Sigmoid colon (tissue), 7 donors: ENCODE measurements around the gene C20orf173. TPM values are rescaled to one million over a fixed set of nuclear protein-coding genes. Genes with fewer than 3 reads are reported as not detected.
"Not testable (repeated sequence)": the region's sequence is repeated elsewhere in the genome, so short reads cannot be mapped to it uniquely, and the experiment has no call there.

Experiments used
- DNase-seq: peaks from one replicate; pipeline ENCODE4 v3.0.0-alpha.2; 2019
- H3K27ac ChIP-seq, 4 donors: fragments of 200-600 bp; sonication (generic); one replicate each; pipeline ENCODE4 v1.5.1; 2016 to 2019; ENCODE audit warnings: mild to moderate bottlenecking in 1 of 4
- H3K27me3 ChIP-seq, 3 donors: fragments of 200-600 bp; sonication (generic); one replicate each; pipeline ENCODE4 v1.5.1; 2019; ENCODE audit warnings: mild to moderate bottlenecking in 1 of 3
- H3K36me3 ChIP-seq, 4 donors: fragments of 200-600 bp; sonication (generic); one replicate each; pipeline ENCODE4 v1.5.1; 2016 to 2019
- H3K4me1 ChIP-seq, 4 donors: fragments of 200-600 bp; sonication (generic); one replicate each; pipeline ENCODE4 v1.5.1; 2017 to 2019
- H3K4me3 ChIP-seq, 4 donors: fragments of 200-600 bp; sonication (generic); one replicate each; pipeline ENCODE4 v1.5.1; 2017 to 2019; ENCODE audit warnings: mild to moderate bottlenecking in 2 of 4, moderate library complexity in 1 of 4
- H3K9me3 ChIP-seq, 4 donors: fragments of 200-600 bp in 3 of 4; sonication (generic) in 3 of 4; one replicate each; pipeline versions ENCODE4 v1.5.1 to v1.6.1; 2013 to 2019
- EP300 ChIP-seq, 4 donors: sonication (generic); formaldehyde crosslinking; IDR thresholded peaks; one replicate each; pipeline ENCODE4 v1.6.1; 2017; ENCODE audit warnings: antibody characterized with exemption in 4 of 4
- POLR2A ChIP-seq, 2 donors: fragments of 450-650 bp; IDR thresholded peaks; one replicate each; pipeline ENCODE4 v1.6.1; 2016; ENCODE audit warnings: antibody characterized with exemption in 2 of 2, mild to moderate bottlenecking in 2 of 2, moderate library complexity in 2 of 2
- POLR2AphosphoS5 ChIP-seq, 4 donors: sonication (generic); formaldehyde crosslinking; IDR thresholded peaks; one replicate each; pipeline ENCODE4 v1.6.1; 2017; ENCODE audit warnings: antibody characterized with exemption in 4 of 4
- WGBS, 2 donors: extraction: QIAGEN DNeasy Blood & Tissue Kit; methylation state at CpG; one replicate each; pipeline ENCODE4 v1.1.7; 2013; 5-methylcytosine and 5-hydroxymethylcytosine counted together
- intact Hi-C: fragments of 100-400 bp; cut with DNase I; formaldehyde crosslinking; loops from one replicate; pipeline ENCODE4 v1.15.1; 2023
- polyA plus RNA-seq, 3 donors: library from polyadenylated mRNA; stranded (reverse); fragments of 200-250 nt; gene quantifications; one replicate each; pipeline ENCODE4 v1.2.3, GENCODE V29; 2013
- total RNA-seq, 4 donors: library from RNA; depleted of rRNA; stranded (reverse); fragments of >200 nt; gene quantifications; one replicate each; pipeline ENCODE4 v1.1.0, GENCODE V29; 2016
- TF ChIP-seq, protein P1 (sequence below), 4 experiments: fragments of 450-650 bp in 3 of 4; fragments of 200-600 bp in 1 of 4; IDR thresholded peaks; one replicate each; pipeline ENCODE4 v1.5.1; 2016 to 2019; ENCODE audit warnings: antibody characterized with exemption in 4 of 4, mild to moderate bottlenecking in 3 of 4, moderate library complexity in 2 of 4
- donor health status: healthy with polysubstance abuse.
- donor health status: Bipolar disorder and iron deficiency.
- donor health status: healthy.

The C20orf173 gene
- total and polyA plus RNA-seq, 7 donors = not detected

- 90% methylated on average over 12 of the region's 12 CpGs for WGBS, 2 donors
- no peaks in the 10 kb centered on the region for H3K27me3 ChIP-seq
- intact Hi-C loops = no loop called here
- no peaks in the 10 kb centered on the region for H3K9me3 ChIP-seq
- H3K4me1 ChIP-seq = no peaks in the 10 kb centered on the region
- H3K4me3 ChIP-seq = no peak overlapping the region
- H3K36me3 ChIP-seq = no peaks in the 10 kb centered on the region
- no peak for DNase-seq
- H3K27ac ChIP-seq = no peak overlapping the region
- TF ChIP-seq EP300 (IDR thresholded peaks at IDR 0.05) (no peak), POLR2AphosphoS5 (IDR thresholded peaks at IDR 0.05) (no peak), POLR2A (IDR thresholded peaks at IDR 0.05) (no peak)
- TF ChIP-seq, protein P1, sequence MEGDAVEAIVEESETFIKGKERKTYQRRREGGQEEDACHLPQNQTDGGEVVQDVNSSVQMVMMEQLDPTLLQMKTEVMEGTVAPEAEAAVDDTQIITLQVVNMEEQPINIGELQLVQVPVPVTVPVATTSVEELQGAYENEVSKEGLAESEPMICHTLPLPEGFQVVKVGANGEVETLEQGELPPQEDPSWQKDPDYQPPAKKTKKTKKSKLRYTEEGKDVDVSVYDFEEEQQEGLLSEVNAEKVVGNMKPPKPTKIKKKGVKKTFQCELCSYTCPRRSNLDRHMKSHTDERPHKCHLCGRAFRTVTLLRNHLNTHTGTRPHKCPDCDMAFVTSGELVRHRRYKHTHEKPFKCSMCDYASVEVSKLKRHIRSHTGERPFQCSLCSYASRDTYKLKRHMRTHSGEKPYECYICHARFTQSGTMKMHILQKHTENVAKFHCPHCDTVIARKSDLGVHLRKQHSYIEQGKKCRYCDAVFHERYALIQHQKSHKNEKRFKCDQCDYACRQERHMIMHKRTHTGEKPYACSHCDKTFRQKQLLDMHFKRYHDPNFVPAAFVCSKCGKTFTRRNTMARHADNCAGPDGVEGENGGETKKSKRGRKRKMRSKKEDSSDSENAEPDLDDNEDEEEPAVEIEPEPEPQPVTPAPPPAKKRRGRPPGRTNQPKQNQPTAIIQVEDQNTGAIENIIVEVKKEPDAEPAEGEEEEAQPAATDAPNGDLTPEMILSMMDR (IDR thresholded peaks at IDR 0.05) = no peak
These were observed 2.2 kb downstream of the C20orf173 start for GRCh38 chr20:35527122-35527769.

DNA sequence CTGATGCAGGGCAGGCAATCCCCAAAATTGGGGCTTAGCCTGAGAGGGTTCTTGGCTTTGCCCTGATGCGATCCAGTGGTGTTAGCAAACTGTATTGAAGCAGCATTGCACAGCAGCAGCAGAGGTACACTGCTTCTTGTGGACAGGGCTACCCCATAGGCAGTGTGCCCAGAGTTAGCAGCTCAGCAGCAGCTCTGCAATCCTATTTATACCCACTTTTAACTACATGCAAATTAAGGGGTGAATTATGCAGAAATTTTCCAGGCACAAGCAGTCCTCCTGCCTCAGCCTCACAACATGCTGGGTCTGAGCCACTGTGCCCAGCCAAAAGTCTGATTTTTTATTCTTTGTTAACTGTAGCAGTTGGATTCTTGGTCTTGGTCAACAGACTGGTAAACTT is 3.8 kb downstream of the C20orf173 start:
- H3K36me3 ChIP-seq = no peaks in the 10 kb centered on the region
- DNase-seq = no peak

GRCh38 chr20:35523298-35523888 is 6.1 kb downstream of the C20orf173 start:
- no peak for DNase-seq
- H3K36me3 ChIP-seq = no peaks in the 10 kb centered on the region
- intact Hi-C loops = no loop called here
- H3K4me1 ChIP-seq = no peaks in the 10 kb centered on the region
- H3K4me3 ChIP-seq = no peak overlapping the region
- no peaks in the 10 kb centered on the region for H3K27me3 ChIP-seq
- no peaks in the 10 kb centered on the region for H3K9me3 ChIP-seq
- WGBS, 2 donors = 74 to 79% methylated on average over 6 of the region's 6 CpGs
- TF ChIP-seq EP300 (IDR thresholded peaks at IDR 0.05) = no peak
- H3K27ac ChIP-seq = no peak overlapping the region

More for the DNA sequence above, 3.8 kb downstream of the C20orf173 start:
- TF ChIP-seq, protein P1 (IDR thresholded peaks at IDR 0.05) = no peak
- no peak for TF ChIP-seq POLR2A (IDR thresholded peaks at IDR 0.05)
- TF ChIP-seq EP300 (IDR thresholded peaks at IDR 0.05) = no peak
- TF ChIP-seq POLR2AphosphoS5 (IDR thresholded peaks at IDR 0.05) = no peak
- Histone ChIP-seq H3K4me1 (no peaks in the 10 kb centered on the region), H3K4me3 (no peak overlapping the region), H3K9me3 (no peaks in the 10 kb centered on the region), H3K27ac (no peak overlapping the region), H3K27me3 (no peaks in the 10 kb centered on the region)
- WGBS, 2 donors = 95 to 96% methylated on average over 1 of the region's 1 CpG
- intact Hi-C loops = no loop called here

DNA sequence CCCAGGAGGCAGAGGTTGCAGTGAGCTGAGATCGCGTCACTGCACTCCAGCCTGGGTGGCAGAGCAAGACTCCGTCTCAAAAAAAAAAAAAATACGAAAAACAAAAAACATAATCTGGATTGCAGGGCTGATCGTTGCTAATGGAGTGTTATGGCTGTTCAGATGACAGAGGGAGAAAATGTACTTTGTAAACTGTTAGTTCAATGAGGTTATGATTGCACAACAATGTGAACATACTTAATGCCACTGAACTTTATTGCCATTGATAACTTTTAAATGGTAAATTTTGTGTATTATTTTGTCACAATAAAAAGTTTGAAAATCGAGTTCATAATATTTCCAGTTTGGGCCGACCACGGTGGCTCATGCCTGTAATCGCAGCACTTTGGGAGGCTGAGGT is 10.5 kb downstream of the C20orf173 start:
- Histone ChIP-seq H3K4me3 (no peak overlapping the region), H3K27ac (no peak overlapping the region), H3K9me3 (no peaks in the 10 kb centered on the region), H3K4me1 (peaks cover 0 to 9% (median 0%) of the 10 kb centered on the region in 4 donors), H3K27me3 (no peaks in the 10 kb centered on the region), H3K36me3 (no peaks in the 10 kb centered on the region)
- DNase-seq = no peak
- 90 to 91% methylated on average over 9 of the region's 9 CpGs for WGBS, 2 donors
- TF ChIP-seq POLR2AphosphoS5 (IDR thresholded peaks at IDR 0.05) (no peak), POLR2A (IDR thresholded peaks at IDR 0.05) (no peak), EP300 (IDR thresholded peaks at IDR 0.05) (no peak)
- TF ChIP-seq, protein P1 (IDR thresholded peaks at IDR 0.05) = no peak
- intact Hi-C loops = no loop called here

- 95% methylated on average over 5 of the region's 5 CpGs for WGBS, 2 donors
- not testable (repeated sequence) for H3K4me3 ChIP-seq
These were observed 11.7 kb downstream of the C20orf173 start for GRCh38 chr20:35517767-35518166.

More at GRCh38 chr20:35517767-35518166, 11.7 kb downstream of the C20orf173 start:
- H3K36me3 ChIP-seq, intact Hi-C loops, DNase-seq, H3K4me1 ChIP-seq, H3K27ac ChIP-seq, H3K27me3 ChIP-seq, H3K9me3 ChIP-seq: not testable (repeated sequence)
